Astrocyte (in vitro differentiated cells and primary cell): Measurements from ENCODE around the gene RAX. TPM values are rescaled to one million over a fixed set of nuclear protein-coding genes. Genes with fewer than 3 reads are reported as not detected.

Source experiments
- DNase-seq: peaks from one replicate; pipeline ENCODE4 v3.0.0-alpha.2; 2010; ENCODE audit warnings: low read depth
- FAIRE-seq: peaks from 2 replicates; lab custom pipeline; 2011; peaks lifted over from hg19 to GRCh38; lab: Jason Lieb, UNC
- H2AFZ ChIP-seq: 2 replicates; pipeline ENCODE4 v1.6.0; 2012; ENCODE audit warnings: low read depth, low read length, inconsistent platforms
- H3K27ac ChIP-seq: 2 replicates; pipeline ENCODE4 v1.5.1; 2011; ENCODE audit warnings: low read depth, low read length, inconsistent platforms
- H3K27me3 ChIP-seq: 2 replicates; pipeline ENCODE4 v1.6.0; 2011; ENCODE audit warnings: low read length, inconsistent platforms; ENCODE audit not compliant: insufficient read depth
- H3K36me3 ChIP-seq: 2 replicates; pipeline ENCODE4 v1.5.1; 2011; ENCODE audit warnings: low read length, inconsistent platforms; ENCODE audit not compliant: insufficient read depth
- H3K4me1 ChIP-seq: 2 replicates; pipeline ENCODE4 v1.5.1; 2011; ENCODE audit warnings: low read length, inconsistent platforms; ENCODE audit not compliant: insufficient read depth
- H3K4me2 ChIP-seq: 2 replicates; pipeline ENCODE4 v1.6.0; 2012; ENCODE audit warnings: low read length, inconsistent platforms
- H3K4me3 ChIP-seq: 2 replicates; pipeline ENCODE4 v1.5.1; 2011; ENCODE audit warnings: low read depth, mild to moderate bottlenecking, low read length, inconsistent platforms; ENCODE audit not compliant: insufficient read depth
- H3K79me2 ChIP-seq: 2 replicates; pipeline ENCODE4 v1.6.0; 2012; ENCODE audit warnings: mild to moderate bottlenecking, low read length, inconsistent platforms; ENCODE audit not compliant: insufficient read depth
- H3K9ac ChIP-seq: 2 replicates; pipeline ENCODE4 v1.6.0; 2012; ENCODE audit warnings: mild to moderate bottlenecking, low read length, inconsistent platforms
- H3K9me3 ChIP-seq: 2 replicates; pipeline ENCODE4 v1.5.1; 2012; ENCODE audit warnings: low read depth, mild to moderate bottlenecking, low read length, inconsistent platforms; ENCODE audit not compliant: insufficient read depth
- H4K20me1 ChIP-seq: 2 replicates; pipeline ENCODE4 v1.6.0; 2012; ENCODE audit warnings: low read length, inconsistent platforms; ENCODE audit not compliant: insufficient read depth
- H3K27ac Mint-ChIP-seq: one replicate; pipeline ENCODE4 v1.8.0; 2021; ENCODE audit warnings: mild to moderate bottlenecking, mixed read lengths; ENCODE audit not compliant: unreplicated experiment
- H3K27me3 Mint-ChIP-seq: one replicate; pipeline ENCODE4 v1.8.0; 2021; ENCODE audit warnings: low read depth, mixed read lengths; ENCODE audit not compliant: unreplicated experiment
- H3K36me3 Mint-ChIP-seq: one replicate; pipeline ENCODE4 v1.8.0; 2021; ENCODE audit warnings: low read depth, mixed read lengths; ENCODE audit not compliant: unreplicated experiment
- H3K4me1 Mint-ChIP-seq: one replicate; pipeline ENCODE4 v1.8.0; 2021; ENCODE audit warnings: low read depth, mixed read lengths; ENCODE audit not compliant: unreplicated experiment
- H3K4me3 Mint-ChIP-seq: one replicate; pipeline ENCODE4 v1.8.0; 2021; ENCODE audit warnings: mild to moderate bottlenecking, moderate library complexity, mixed read lengths; ENCODE audit not compliant: unreplicated experiment
- H3K9me3 Mint-ChIP-seq: one replicate; pipeline ENCODE4 v1.8.0; 2021; ENCODE audit warnings: mild to moderate bottlenecking, mixed read lengths; ENCODE audit not compliant: unreplicated experiment
- EZH2 ChIP-seq: IDR thresholded peaks from 2 replicates; pipeline ENCODE4 v1.6.1; 2012; ENCODE audit warnings: mild to moderate bottlenecking, low read length, inconsistent platforms; ENCODE audit not compliant: insufficient read depth
- total RNA-seq: library from RNA; stranded (reverse); gene quantifications from 2 replicates; pipeline ENCODE4 v1.2.1, GENCODE V29; 2021
- TF ChIP-seq, protein P1 (sequence below): IDR thresholded peaks from 2 replicates; pipeline ENCODE4 v1.5.1; 2011; ENCODE audit warnings: low read depth, mild to moderate bottlenecking, inconsistent platforms, low read length, moderate library complexity; ENCODE audit not compliant: insufficient read depth

The RAX gene
- total RNA-seq, 1 donor from 2014 or later = not detected

DNA sequence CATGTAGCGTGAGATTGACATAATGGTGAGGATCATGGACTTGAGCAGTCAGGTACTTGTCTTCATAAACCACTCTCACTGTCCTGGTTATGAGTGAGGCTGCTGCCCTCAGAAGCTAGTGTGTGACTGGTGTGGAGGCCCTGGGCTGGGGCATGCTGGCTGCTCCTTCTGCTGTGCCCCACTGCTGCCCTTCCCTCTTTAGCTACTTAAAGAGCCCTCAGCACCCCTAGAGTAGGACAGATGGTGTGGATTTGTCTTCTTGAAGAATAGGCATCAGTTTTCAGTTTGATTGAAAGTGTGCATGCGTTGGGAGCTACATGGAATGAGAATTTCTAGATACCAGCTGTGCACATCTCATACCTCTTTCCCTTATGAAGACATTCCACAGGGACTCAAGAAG lies 29.8 kb upstream of the RAX start:
- no peak overlapping the region for H3K27ac ChIP-seq
- TF ChIP-seq EZH2 = no peak
- TF ChIP-seq, protein P1, sequence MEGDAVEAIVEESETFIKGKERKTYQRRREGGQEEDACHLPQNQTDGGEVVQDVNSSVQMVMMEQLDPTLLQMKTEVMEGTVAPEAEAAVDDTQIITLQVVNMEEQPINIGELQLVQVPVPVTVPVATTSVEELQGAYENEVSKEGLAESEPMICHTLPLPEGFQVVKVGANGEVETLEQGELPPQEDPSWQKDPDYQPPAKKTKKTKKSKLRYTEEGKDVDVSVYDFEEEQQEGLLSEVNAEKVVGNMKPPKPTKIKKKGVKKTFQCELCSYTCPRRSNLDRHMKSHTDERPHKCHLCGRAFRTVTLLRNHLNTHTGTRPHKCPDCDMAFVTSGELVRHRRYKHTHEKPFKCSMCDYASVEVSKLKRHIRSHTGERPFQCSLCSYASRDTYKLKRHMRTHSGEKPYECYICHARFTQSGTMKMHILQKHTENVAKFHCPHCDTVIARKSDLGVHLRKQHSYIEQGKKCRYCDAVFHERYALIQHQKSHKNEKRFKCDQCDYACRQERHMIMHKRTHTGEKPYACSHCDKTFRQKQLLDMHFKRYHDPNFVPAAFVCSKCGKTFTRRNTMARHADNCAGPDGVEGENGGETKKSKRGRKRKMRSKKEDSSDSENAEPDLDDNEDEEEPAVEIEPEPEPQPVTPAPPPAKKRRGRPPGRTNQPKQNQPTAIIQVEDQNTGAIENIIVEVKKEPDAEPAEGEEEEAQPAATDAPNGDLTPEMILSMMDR = no peak
- no peaks in the 10 kb centered on the region for H3K36me3 ChIP-seq
- H4K20me1 ChIP-seq = no peaks in the 10 kb centered on the region
- H3K4me1 ChIP-seq = no peaks in the 10 kb centered on the region
- no peak overlapping the region for H3K4me2 ChIP-seq
- H3K36me3 Mint-ChIP-seq = no peaks in the 10 kb centered on the region
- H3K4me1 Mint-ChIP-seq = no peaks in the 10 kb centered on the region
- no peak overlapping the region for H3K27ac Mint-ChIP-seq
- H3K27me3 Mint-ChIP-seq = peaks cover 61% of the 10 kb centered on the region
- H3K9ac ChIP-seq = no peak overlapping the region
- no peaks in the 10 kb centered on the region for H3K9me3 ChIP-seq
- H3K27me3 ChIP-seq = peaks cover 41% of the 10 kb centered on the region
- no peak for FAIRE-seq
- DNase-seq = no peak
- no peak overlapping the region for H3K4me3 ChIP-seq
- H2AFZ ChIP-seq = no peak overlapping the region
- no peaks in the 10 kb centered on the region for H3K79me2 ChIP-seq
- no peaks in the 10 kb centered on the region for H3K9me3 Mint-ChIP-seq
- no peak overlapping the region for H3K4me3 Mint-ChIP-seq

DNA sequence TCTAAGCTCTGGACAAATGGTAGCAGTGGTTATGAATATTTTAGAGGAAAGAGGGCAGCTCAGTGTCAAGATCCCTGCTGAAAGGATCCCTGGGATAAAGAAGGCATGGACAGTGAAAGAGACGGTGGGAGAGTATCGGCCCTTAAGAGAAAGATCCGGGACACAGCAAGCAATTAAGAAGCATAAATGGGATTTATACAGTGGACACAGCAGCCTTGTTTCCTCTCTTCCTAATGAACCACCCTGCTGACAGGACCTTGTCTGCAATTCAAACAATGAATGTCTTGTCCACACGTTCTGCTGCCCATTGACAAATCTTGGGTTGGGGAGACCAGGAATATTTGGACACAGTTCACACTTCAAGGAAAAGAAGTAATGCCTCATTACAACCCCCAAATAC lies 28.7 kb upstream of the RAX start:
- Histone ChIP-seq H3K9me3 (no peaks in the 10 kb centered on the region), H3K4me1 (no peaks in the 10 kb centered on the region), H3K9ac (no peak overlapping the region), H4K20me1 (no peaks in the 10 kb centered on the region), H3K4me3 (no peak overlapping the region), H3K4me2 (no peak overlapping the region), H2AFZ (no peak overlapping the region), H3K79me2 (no peaks in the 10 kb centered on the region), H3K27me3 (peaks cover 37% of the 10 kb centered on the region), H3K36me3 (no peaks in the 10 kb centered on the region), H3K27ac (no peak overlapping the region)
- Mint-ChIP-seq H3K27ac (no peak overlapping the region), H3K4me1 (no peaks in the 10 kb centered on the region), H3K9me3 (no peaks in the 10 kb centered on the region), H3K4me3 (no peak overlapping the region), H3K27me3 (peaks cover 62% of the 10 kb centered on the region), H3K36me3 (no peaks in the 10 kb centered on the region)
- no peak for FAIRE-seq
- TF ChIP-seq, protein P1 = no peak
- TF ChIP-seq EZH2 = no peak
- DNase-seq = no peak

DNA sequence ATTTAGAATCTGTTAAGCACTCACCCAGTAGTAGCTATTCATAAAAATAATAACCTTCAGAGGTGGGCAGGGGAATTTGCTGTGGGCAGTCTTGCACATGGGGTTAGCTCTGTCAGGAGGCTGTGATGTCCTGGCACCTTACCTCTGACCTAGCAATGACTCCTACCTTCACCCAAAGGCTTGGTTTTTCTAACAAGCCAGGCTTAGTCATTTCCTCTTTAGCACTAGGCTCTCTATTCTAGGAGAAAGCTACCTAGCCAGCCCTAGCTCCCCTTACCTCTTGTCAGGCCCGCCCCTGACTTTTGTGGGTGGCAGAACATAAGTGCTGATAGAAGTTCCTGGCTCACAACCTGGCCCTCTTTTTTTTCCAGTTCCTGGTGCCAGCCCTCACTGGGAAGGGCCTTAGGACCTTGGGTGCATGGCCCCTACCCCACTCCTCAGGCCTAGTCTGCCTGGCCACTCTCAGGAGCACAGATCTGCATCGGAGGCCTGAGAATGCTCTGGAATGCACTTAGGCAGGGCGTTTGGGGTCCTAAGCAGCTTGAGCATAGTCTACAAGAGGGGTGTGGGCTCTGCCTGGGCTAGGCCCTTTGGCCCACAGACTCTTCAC lies 27.5 kb upstream of the RAX start:
- H2AFZ ChIP-seq = no peak overlapping the region
- peaks cover 26% of the 10 kb centered on the region for H3K27me3 ChIP-seq
- H3K4me2 ChIP-seq = no peak overlapping the region
- H3K4me1 Mint-ChIP-seq = no peaks in the 10 kb centered on the region
- H3K36me3 Mint-ChIP-seq = no peaks in the 10 kb centered on the region
- no peak for DNase-seq
- no peaks in the 10 kb centered on the region for H3K9me3 Mint-ChIP-seq
- peaks cover 59% of the 10 kb centered on the region for H3K27me3 Mint-ChIP-seq
- no peaks in the 10 kb centered on the region for H4K20me1 ChIP-seq
- no peaks in the 10 kb centered on the region for H3K36me3 ChIP-seq
- no peaks in the 10 kb centered on the region for H3K4me1 ChIP-seq
- no peak for TF ChIP-seq EZH2
- TF ChIP-seq, protein P1 = no peak
- no peaks in the 10 kb centered on the region for H3K79me2 ChIP-seq
- no peak for FAIRE-seq
- no peaks in the 10 kb centered on the region for H3K9me3 ChIP-seq
- no peak overlapping the region for H3K4me3 ChIP-seq
- H3K9ac ChIP-seq = no peak overlapping the region
- H3K27ac ChIP-seq = no peak overlapping the region
- no peak overlapping the region for H3K27ac Mint-ChIP-seq
- H3K4me3 Mint-ChIP-seq = no peak overlapping the region
